PC-9 (cell line): ENCODE data around the gene CHP1. TPM values are rescaled to one million over a fixed set of nuclear protein-coding genes. Genes with fewer than 3 reads are reported as not detected.

ENCODE experiments used
- BruUV-seq: library from RNA; stranded (reverse); fragments of 400-500 nt; replicated peaks from 2 replicates; lab custom pipeline; 2021; lab: Mats Ljungman, UMichigan
- CTCF ChIA-PET: fragments of 300-600 bp; sonication (Branson Sonifier 250); formaldehyde crosslinking; loops from one replicate; lab custom pipeline; 2022; ENCODE audit warnings: antibody characterized with exemption; lab: Charles Lee
- POLR2A ChIA-PET: fragments of 300-600 bp; sonication (Branson Sonifier 250); formaldehyde crosslinking; loops from one replicate; lab custom pipeline; 2022; ENCODE audit warnings: antibody characterized with exemption; ENCODE audit not compliant: unreplicated experiment; lab: Charles Lee
- DNase-seq, 2 experiments: peaks; one replicate each; pipeline versions ENCODE4 v3.0.0 to v3.0.0-alpha.2; 2015 to 2022; ENCODE audit warnings: mixed read lengths in 1 of 2
- H2AFZ ChIP-seq: fragments of 200-600 bp; sonication (generic); 2 replicates; pipeline ENCODE4 v1.8.1; 2017; ENCODE audit warnings: antibody characterized with exemption
- H3F3A ChIP-seq: fragments of 200-600 bp; sonication (generic); 2 replicates; pipeline ENCODE4 v1.8.1; 2017; ENCODE audit warnings: antibody characterized with exemption, mild to moderate bottlenecking, low read depth; ENCODE audit not compliant: insufficient read depth
- H3K27ac ChIP-seq: fragments of 200-600 bp; sonication (generic); 2 replicates; pipeline ENCODE4 v1.6.1; 2016; ENCODE audit warnings: mixed run types
- H3K27me3 ChIP-seq: fragments of 200-600 bp; sonication (generic); 2 replicates; pipeline ENCODE4 v1.6.1; 2016; ENCODE audit warnings: low read depth, mixed run types; ENCODE audit not compliant: insufficient read depth
- H3K36me3 ChIP-seq: fragments of 200-600 bp; sonication (generic); 2 replicates; pipeline ENCODE4 v1.6.1; 2016; ENCODE audit warnings: low read depth, mixed run types
- H3K4me1 ChIP-seq: fragments of 200-600 bp; sonication (generic); replicated peaks from 2 replicates; pipeline ENCODE4 v1.6.1; 2016; ENCODE audit warnings: mixed run types; ENCODE audit not compliant: insufficient read depth
- H3K4me2 ChIP-seq: fragments of 200-600 bp; sonication (generic); 2 replicates; pipeline ENCODE4 v1.6.1; 2017; ENCODE audit warnings: mixed run types
- H3K4me3 ChIP-seq: fragments of 200-600 bp; sonication (generic); 2 replicates; pipeline ENCODE4 v1.6.1; 2016; ENCODE audit warnings: mixed run types
- H3K79me2 ChIP-seq: fragments of 200-600 bp; sonication (generic); 2 replicates; pipeline ENCODE4 v1.6.1; 2017; ENCODE audit warnings: low read depth, mixed run types
- H3K9me2 ChIP-seq: fragments of 200-600 bp; sonication (generic); 2 replicates; pipeline ENCODE4 v1.8.1; 2017; ENCODE audit warnings: mild to moderate bottlenecking; ENCODE audit not compliant: insufficient read depth
- H3K9me3 ChIP-seq: fragments of 200-600 bp; sonication (generic); 2 replicates; pipeline ENCODE4 v1.8.1; 2016; ENCODE audit warnings: low read depth; ENCODE audit not compliant: insufficient read depth
- H4K20me1 ChIP-seq: fragments of 200-600 bp; sonication (generic); 2 replicates; pipeline ENCODE4 v1.8.1; 2017; ENCODE audit not compliant: insufficient read depth
- EZH2 ChIP-seq: fragments of 200-600 bp; sonication (generic); IDR thresholded peaks from 2 replicates; pipeline ENCODE4 v1.8.0; 2017; ENCODE audit warnings: antibody characterized with exemption, low read depth
- intact Hi-C: fragments of 100-400 bp; cut with micrococcal nuclease; formaldehyde crosslinking; loops from one replicate; pipeline ENCODE4 v1.10.0; 2022; ENCODE audit not compliant: unreplicated experiment
- total RNA-seq: library from RNA; stranded (reverse); gene quantifications from 2 replicates; pipeline ENCODE4 v1.2.3, GENCODE V29; 2021
- TF ChIP-seq, protein P1 (sequence below): fragments of 200-600 bp; sonication (generic); conservative IDR thresholded peaks from 2 replicates; pipeline ENCODE4 v1.6.1; 2017; ENCODE audit warnings: mixed run types, antibody characterized with exemption, mild to moderate bottlenecking, moderate library complexity

Gene CHP1
- total RNA-seq, 1 experiment from 2014 or later, result 199 TPM

DNA sequence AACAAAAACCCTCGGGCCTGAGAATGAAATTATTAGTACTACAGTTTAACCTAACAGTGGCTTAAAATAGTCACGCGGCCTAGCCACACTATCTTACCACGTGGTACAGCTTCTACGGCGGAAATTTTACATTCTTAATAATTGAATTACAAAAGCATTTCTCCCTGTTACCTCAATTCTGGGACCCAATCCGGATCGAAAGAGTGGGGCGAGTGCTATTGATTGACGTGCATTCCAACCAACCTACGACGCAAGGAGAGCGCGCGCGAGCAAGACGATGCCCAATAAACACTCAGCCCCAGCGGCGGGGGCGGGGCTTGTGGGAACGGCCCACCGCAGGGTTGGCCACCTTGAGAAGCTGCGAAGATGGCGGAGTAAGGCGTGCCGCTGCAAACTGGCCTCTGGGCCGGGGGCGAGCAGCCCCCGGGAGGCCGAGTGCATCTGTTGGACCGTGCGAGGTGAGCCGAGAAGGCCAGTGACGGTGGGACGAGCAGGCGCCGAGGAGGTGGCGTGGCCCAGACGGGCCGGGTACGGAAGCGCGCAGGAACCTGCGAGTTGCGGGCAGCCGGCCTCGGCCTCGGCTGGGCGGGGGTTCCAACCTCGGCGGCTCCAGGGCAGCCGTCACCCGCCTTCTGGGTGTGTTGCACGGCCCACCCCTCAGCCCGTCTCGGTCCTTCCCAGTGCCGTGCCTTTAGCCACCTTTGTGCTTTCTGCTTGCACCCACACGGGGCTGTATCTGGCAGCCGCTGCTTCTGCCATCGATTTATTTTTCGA lies 52.8 kb downstream of the CHP1 start:
- POLR2A ChIA-PET, result interaction anchor here (0.5 to 0.7 kb wide), 2 partner anchors 17 to 414 kb away, joined by 3 to 13 read pairs; no protein-coding TSS in a partner anchor
- H3K36me3 ChIP-seq, result peaks cover 25% of the 10 kb centered on the region
- H3K4me2 ChIP-seq, result peak overlapping the region; percentile 81
- no TSS peak for BruUV-seq
- CTCF ChIA-PET, result no interaction called here
- TF ChIP-seq, protein P1, sequence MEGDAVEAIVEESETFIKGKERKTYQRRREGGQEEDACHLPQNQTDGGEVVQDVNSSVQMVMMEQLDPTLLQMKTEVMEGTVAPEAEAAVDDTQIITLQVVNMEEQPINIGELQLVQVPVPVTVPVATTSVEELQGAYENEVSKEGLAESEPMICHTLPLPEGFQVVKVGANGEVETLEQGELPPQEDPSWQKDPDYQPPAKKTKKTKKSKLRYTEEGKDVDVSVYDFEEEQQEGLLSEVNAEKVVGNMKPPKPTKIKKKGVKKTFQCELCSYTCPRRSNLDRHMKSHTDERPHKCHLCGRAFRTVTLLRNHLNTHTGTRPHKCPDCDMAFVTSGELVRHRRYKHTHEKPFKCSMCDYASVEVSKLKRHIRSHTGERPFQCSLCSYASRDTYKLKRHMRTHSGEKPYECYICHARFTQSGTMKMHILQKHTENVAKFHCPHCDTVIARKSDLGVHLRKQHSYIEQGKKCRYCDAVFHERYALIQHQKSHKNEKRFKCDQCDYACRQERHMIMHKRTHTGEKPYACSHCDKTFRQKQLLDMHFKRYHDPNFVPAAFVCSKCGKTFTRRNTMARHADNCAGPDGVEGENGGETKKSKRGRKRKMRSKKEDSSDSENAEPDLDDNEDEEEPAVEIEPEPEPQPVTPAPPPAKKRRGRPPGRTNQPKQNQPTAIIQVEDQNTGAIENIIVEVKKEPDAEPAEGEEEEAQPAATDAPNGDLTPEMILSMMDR, result no peak
- TF ChIP-seq EZH2, result no peak
- H3K4me3 ChIP-seq, result peak overlapping the region; percentile 79
- peak; percentile 90 to 95 for DNase-seq
- H3K9me3 ChIP-seq, result no peaks in the 10 kb centered on the region
- peaks cover 45% of the 10 kb centered on the region for H3K79me2 ChIP-seq
- H2AFZ ChIP-seq, result peak overlapping the region; percentile 82
- no peaks in the 10 kb centered on the region for H4K20me1 ChIP-seq
- intact Hi-C loops, result loop anchor here (5.0 kb wide), 1 partner anchor 48 kb away; the partner anchor contains the start of genes NUSAP1 and OIP5
- H3K27me3 ChIP-seq, result no peaks in the 10 kb centered on the region
- peaks cover 32% of the 10 kb centered on the region for H3K4me1 ChIP-seq
- H3K27ac ChIP-seq, result peak overlapping the region; percentile 59
- H3K9me2 ChIP-seq, result no peaks in the 10 kb centered on the region
- H3F3A ChIP-seq, result peaks cover 30% of the 10 kb centered on the region

DNA sequence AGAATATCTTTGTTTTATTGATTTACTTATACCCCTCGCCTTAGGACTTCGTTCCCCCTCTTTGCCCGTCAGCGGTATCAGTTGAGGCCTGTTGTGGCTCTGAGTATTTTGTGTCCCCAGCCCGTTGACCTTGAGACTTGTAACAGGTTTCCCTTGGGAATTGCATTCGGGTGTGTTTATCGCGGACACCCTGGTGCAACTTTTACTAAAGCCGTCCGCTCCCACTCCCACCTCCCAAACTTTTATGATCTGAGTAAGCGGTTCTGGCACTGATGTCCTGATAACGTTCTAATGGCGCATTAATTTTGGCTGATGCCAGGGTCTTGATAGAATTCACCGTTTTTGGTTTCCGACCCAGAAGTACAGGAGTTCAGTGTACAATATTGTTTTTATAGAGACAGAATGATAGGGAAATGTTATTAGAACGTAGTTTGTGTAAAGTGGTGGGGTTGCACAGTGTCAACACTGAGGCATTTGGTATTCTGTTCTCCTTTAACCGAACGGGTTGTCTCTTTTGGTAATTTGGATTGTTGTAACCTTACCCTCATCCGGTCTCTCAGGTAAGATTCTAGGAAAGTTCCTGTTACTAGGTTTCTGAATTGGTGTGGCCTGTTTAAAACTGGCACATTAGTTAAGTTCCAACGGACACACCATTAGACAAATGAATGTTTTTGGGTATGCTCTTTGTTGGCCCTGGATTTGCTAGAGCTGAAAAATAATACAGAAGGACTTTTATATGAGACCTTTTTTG lies 53.5 kb downstream of the CHP1 start:
- peaks cover 30% of the 10 kb centered on the region for H3F3A ChIP-seq
- no peaks in the 10 kb centered on the region for H4K20me1 ChIP-seq
- TF ChIP-seq EZH2, result no peak
- TF ChIP-seq, protein P1, result no peak
- peak overlapping the region; percentile 79 for H3K4me3 ChIP-seq
- H3K9me3 ChIP-seq, result no peaks in the 10 kb centered on the region
- POLR2A ChIA-PET, result interaction anchor here (0.5 kb wide), 1 partner anchor 16 kb away, joined by 13 read pairs; no protein-coding TSS in a partner anchor
- H3K36me3 ChIP-seq, result peaks cover 27% of the 10 kb centered on the region
- peaks cover 32% of the 10 kb centered on the region for H3K4me1 ChIP-seq
- DNase-seq, result no peak
- CTCF ChIA-PET, result interaction anchor here (0.7 kb wide), 2 partner anchors 211 to 407 kb away, joined by 7 to 10 read pairs; no protein-coding TSS in a partner anchor
- H3K79me2 ChIP-seq, result peaks cover 46% of the 10 kb centered on the region
- intact Hi-C loops, result loop anchor here (1.0 to 5.0 kb wide), 2 partner anchors 48 to 53 kb away; partner anchors contain the start of genes CHP1, NUSAP1 and OIP5
- H2AFZ ChIP-seq, result peak overlapping the region; percentile 82
- H3K27ac ChIP-seq, result peak overlapping the region; percentile 56
- BruUV-seq, result TSS peak; percentile 31
- H3K9me2 ChIP-seq, result no peaks in the 10 kb centered on the region
- peak overlapping the region; percentile 81 for H3K4me2 ChIP-seq
- no peaks in the 10 kb centered on the region for H3K27me3 ChIP-seq

- H4K20me1 ChIP-seq, result no peaks in the 10 kb centered on the region
- H3K27ac ChIP-seq, result peak overlapping the region; percentile 56
- H3K27me3 ChIP-seq, result no peaks in the 10 kb centered on the region
- peaks cover 27% of the 10 kb centered on the region for H3K36me3 ChIP-seq
- intact Hi-C loops, result loop anchor here (1.0 kb wide), 1 partner anchor 54 kb away; the partner anchor contains the start of gene CHP1
- no peaks in the 10 kb centered on the region for H3K9me2 ChIP-seq
- H3K9me3 ChIP-seq, result no peaks in the 10 kb centered on the region
- BruUV-seq, result no TSS peak
- peak overlapping the region; percentile 81 for H3K4me2 ChIP-seq
- H2AFZ ChIP-seq, result no peak overlapping the region
- TF ChIP-seq, protein P1, result no peak
- TF ChIP-seq EZH2, result no peak
- peaks cover 30% of the 10 kb centered on the region for H3F3A ChIP-seq
- ChIA-PET CTCF (interaction anchor here (0.7 kb wide), 2 partner anchors 212 to 407 kb away, joined by 7 to 10 read pairs; no protein-coding TSS in a partner anchor), POLR2A (no interaction called here)
- DNase-seq, result no peak
- peak overlapping the region; percentile 79 for H3K4me3 ChIP-seq
- peaks cover 46% of the 10 kb centered on the region for H3K79me2 ChIP-seq
- H3K4me1 ChIP-seq, result peaks cover 32% of the 10 kb centered on the region
Observed at GRCh38 chr15:41285285-41285684, 54.2 kb downstream of the CHP1 start.
